GM19240 (cell line): ENCODE results near the gene MCM3AP.

Experiments used
- DNase-seq: peaks from one replicate; pipeline ENCODE4 v3.0.0; 2011; ENCODE audit warnings: low spot score; ENCODE audit not compliant: insufficient read length

Gene MCM3AP

GRCh38 chr21:46218906-46219590, 66.4 kb downstream of the MCM3AP start:
- no peak for DNase-seq

- no peak for DNase-seq
Measured at GRCh38 chr21:46217511-46218196, 67.8 kb downstream of the MCM3AP start.

DNA sequence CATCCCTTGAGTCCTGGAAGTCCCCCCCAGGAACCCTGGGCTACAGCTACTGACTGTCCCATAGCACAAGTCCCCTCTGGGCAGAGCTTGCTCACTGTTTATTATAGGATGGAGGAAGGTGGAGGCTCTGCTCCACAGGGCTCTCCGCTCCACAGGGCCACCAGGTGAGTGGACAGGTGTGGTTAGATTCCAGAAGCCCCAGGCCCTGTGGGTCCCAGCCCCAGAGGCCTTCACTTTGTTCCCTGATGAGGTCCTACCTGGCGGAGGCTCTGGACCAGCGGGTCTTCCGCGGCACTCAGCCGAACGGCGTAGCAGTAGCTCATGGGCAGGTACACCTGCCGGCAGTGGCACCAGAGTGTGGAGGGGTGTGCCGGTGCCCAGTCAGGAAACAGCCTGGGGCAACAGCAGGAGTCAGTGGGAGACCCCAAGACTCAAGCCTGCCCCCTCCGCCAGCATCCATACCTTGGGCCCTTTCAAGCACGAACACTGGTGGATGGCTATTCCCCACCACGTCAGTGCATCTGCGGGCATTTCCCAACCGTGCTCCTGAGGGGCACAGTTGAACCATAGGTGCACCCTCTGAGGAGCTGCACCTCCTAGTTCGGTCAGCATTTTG, 69.2 kb downstream of the MCM3AP start:
- no peak for DNase-seq

DNA sequence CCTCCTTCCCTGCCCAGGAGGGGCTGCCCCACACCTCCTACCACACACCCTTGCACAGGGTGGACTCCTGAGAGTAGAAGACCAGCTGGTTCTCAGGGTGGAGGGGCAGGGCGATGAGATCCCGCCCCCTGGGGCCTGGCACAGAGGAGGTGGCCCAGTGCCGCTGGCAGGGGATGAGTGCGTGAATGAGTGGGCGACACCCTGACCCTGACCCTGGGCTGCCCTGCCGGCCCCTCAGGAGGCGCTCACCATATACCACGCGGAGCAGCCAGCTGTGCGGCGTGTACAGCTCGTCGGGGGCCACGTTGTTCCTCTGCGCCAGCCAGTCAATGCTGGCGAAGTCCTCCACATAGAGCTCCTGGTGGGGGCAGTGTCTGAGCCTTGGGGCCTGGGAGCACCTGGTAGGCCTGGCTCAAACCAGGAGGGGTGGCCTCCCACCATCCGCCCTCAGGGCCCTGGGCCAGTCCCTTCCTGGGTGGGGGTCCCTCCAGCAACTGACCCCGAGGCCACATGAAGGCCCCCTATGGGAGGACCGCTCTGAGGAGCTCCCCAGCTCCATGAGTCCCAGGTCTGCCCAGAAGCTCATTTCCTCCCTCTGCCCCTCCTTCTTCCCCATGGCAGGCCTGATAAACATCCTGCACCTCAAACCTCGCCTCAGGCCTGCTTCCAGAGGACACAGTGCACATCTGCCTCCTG, 69.8 kb downstream of the MCM3AP start:
- DNase-seq, result no peak

DNA sequence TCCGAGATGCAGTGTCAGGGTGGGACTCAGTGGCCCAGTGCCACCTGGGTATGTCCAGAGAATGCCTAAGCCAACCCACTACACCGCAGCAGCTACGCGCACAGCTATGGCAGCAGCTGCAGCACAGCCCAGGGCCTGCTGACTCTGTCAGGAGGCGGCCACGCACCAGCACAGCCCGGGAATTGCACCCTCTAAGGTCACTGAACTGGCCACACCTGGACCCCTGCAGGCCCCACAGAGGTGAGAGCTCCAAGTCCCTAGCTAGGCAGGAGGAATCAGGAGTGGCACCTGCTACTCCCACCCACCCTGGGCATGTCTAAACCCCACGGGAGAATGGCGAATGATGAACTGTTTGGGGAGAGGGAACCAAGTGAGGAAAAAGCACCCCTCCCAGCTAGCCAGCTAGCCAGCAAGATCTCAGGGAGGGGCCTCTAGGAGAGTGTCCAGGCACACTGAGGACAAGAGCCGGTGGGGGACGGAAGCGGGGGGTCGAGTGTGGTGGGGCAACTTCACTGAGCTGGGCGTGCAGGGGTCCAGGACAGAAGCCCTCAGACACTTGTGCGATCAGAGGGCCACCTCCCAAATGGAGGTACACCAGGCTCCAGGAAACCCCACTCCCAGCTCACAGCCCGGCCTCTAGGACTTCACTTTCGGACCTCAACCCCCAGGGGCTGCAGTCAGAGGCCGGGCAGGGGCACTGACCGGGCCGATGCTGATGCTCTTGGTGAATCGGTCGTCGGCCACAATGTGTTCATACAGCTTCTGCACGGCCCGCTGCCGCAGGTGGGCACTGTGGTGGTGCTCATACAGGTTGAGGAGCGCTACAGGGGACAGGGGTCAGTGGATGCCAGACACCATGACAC, 70.7 kb downstream of the MCM3AP start:
- no peak for DNase-seq

- no peak for DNase-seq
Measured at GRCh38 chr21:46213620-46214286, 71.7 kb downstream of the MCM3AP start.

- no peak for DNase-seq
Measured at GRCh38 chr21:46212721-46213484, 72.5 kb downstream of the MCM3AP start.

- no peak for DNase-seq
Measured at GRCh38 chr21:46211786-46212720, 73.4 kb downstream of the MCM3AP start.

DNA sequence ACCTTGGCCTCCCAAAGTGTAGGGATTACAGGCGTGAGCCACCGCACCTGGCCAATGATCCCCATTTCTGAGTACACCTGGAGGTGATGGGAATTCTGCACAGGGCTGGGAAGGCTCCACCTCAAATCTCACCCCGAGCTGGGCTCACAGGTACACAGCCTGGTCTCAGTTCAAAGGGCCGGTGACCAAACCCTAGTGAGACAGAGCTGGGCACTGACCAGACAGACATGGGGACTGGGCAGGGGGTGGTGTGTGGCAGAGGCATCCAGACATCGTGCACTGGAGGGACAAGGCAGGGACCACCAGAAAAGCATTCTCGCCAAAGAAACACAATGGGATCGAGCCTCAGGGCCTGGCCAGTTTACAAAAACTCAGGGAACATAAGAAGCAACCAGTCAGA, 74.0 kb downstream of the MCM3AP start:
- DNase-seq, result no peak

DNA sequence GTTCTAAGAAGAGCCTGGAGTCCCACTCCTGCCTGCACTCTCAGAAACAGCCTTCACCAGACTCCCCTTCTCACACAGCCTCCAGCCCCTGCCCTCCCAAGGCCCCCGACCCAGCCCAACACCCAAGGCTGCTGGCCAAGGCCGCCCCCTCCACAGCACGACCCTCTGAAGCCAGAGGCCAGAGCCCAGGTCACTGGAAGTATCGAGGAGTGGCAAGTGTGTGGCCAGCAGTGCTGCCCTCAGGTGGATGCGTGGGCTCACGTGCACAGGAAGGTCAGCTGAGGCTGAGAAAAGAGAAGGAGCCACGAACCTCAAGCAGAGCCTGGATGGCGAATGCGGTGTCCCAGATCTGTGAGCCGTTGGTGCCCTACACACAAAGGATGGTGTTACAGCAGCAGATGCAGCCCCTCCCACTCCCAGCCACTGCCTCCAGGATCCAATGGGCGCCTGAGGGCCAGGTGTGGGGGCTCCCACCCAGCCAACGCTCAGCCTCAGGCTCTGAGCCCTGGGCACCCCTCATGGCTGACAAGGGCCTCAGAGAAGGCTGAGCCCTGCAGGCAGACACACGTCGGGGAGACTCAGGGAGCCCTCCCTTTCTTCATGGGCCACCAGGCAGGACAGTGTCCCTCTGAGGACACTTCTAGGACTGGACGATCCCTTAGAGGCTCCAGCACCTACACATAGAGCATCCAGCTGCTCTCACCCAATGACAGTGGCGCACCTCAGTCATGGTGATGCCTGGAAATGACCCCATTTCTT, 74.9 kb downstream of the MCM3AP start:
- no peak for DNase-seq

DNA sequence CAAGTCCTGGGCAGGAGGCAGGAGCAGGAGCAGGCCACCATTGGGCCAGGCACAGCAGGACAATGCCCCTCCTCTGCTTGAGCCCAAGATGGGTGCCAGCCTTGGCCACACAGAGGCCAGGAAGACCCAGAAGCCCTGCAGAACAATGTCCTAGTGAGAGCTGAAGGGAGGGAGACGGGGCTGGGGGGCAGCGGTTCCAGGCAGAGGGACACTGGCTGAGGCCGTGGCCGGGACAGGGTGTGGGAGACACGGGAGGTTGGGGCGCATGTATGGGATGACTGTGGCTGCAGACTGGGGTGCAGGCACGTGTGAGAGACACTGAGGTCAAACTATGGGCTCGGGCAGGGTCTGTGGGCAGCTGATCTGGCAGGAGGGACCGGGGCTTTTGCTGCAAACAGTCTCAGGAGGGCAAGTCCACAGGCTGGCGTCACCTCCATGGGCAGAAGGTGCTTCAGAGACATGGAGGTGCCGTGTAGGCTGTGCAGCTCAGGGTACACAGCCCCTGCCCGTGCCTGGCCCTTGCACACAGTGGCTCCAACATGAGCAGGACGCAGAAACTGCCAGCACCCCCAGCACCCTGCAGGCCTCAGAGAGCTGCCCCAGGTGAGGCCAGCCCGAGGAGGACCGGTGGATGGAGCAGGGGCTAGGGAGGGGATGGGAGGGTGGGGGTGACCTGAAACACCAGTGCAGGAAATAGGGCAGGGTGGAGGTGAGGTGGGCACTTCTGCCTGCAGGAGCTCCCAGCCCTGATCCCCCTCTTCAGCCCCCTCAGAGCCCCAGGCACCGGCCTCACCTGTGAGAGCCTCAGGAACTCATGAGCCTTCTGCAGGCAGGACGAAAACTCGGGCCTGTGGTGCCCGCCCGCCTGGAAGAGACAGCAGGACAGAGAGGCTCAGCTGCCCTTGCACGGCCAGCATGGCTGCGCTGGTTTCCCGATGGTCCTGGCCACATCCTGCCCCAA, 76.4 kb downstream of the MCM3AP start:
- no peak for DNase-seq

- no peak for DNase-seq
Measured at GRCh38 chr21:46207920-46208591, 77.4 kb downstream of the MCM3AP start.

DNA sequence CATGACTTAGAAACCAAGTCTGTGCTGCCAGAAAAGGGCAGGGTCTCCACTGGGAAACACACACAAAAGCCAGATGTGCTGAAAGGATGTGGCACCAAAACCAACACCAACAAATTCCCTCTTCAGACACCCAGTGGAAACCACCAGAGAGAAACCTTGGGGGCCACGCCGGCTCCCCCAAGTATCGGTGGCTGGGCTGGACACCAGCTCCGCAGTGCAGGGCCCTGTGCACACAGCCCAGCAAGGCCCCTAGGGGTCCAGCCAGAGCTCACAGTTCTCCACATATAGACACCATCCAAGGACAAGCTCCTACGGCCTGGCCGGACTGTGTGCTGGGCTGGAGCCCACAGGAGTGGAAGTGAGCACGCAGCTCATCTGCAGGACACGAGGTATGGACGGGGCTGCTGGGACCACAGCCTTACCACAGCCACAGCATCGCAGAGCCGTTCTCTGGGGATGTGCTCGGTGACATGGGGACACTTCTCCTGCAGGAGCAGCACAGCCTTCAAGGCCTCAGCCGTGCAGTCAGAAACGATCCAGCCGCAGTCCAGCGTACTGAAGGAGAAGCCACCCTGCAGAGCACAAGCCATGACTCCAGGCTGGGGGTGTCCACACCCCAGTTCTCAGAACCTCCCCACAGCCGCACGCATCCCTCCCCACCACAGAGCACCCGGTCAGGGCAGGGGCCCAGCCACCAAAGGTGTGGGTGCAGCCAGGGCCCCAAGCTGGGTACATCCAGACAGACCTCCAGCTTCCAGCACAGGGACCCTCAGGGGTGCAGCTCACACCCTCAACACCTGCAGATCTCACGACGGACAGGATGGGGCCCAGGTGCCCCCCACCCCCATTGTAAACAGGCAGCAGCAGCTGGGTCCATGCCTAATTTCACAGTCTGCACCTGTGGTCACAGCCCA, 78.1 kb downstream of the MCM3AP start:
- DNase-seq, result no peak

DNA sequence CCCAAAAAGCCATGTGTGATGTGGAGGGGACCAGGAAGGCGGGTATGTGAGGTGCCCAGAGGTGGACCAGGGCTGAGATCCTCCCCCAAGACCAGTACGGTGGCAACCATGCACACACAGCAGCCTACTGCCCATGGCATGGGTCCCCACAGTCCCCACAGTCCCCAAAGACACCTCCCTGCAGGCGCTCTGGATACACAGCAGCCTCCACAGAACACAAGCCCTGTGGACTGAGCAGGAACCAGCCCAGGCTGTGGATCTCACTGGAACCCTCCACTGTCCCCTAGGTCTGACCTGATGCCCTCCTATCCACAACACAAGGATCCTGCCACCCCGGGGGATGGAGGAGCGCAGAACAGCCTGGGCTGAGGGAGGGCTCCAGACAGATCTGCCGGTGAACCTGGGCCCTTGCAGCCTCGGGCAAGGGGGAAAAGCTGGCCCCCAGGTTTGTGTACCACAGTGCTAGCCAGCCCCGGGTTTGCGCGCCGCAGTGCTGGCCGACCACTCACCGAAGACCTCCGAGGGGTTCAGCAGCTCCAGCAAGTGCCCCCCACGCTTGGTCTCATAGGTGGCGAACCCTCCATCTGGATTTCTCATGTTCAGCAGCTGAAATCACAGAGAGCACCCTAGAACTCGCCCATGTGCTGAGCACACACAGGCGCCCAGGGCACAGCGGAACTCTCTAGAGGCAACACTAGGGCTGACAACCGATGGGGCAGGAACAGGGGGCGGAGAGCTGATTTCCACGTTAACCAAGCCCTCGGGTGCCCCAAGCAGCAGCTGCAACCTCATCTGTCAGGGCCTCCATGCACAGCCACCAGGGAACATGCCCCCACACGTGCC, 79.0 kb downstream of the MCM3AP start:
- DNase-seq, result no peak
